NOMO-1 treated with dmso at 0.1 percent for 144 hours (cell line): ENCODE data around the gene AHDC1.

Source experiments
- DNase-seq: peaks from one replicate; lab custom pipeline; 2025; ENCODE audit not compliant: unreplicated experiment; lab: John Stamatoyannopoulos, UW

Gene AHDC1

GRCh38 chr1:27599605-27600497 is 4.1 kb downstream of the AHDC1 start:
- no peak for DNase-seq

- DNase-seq: no peak
Observed at GRCh38 chr1:27598902-27599528, 4.9 kb downstream of the AHDC1 start.

- no peak for DNase-seq
Observed at GRCh38 chr1:27598295-27598687, 5.7 kb downstream of the AHDC1 start.

- no peak for DNase-seq
Observed at GRCh38 chr1:27597516-27598294, 6.2 kb downstream of the AHDC1 start.

GRCh38 chr1:27596986-27597385 is 7.0 kb downstream of the AHDC1 start:
- no peak for DNase-seq

- DNase-seq: no peak
Observed at GRCh38 chr1:27596261-27596660, 7.7 kb downstream of the AHDC1 start.

GRCh38 chr1:27595597-27595996 is 8.3 kb downstream of the AHDC1 start:
- DNase-seq: no peak

- no peak for DNase-seq
Observed at GRCh38 chr1:27594564-27595510, 9.1 kb downstream of the AHDC1 start.

GRCh38 chr1:27593678-27594563 is 10.0 kb downstream of the AHDC1 start:
- DNase-seq: no peak

GRCh38 chr1:27592931-27593677 is 10.8 kb downstream of the AHDC1 start:
- DNase-seq: no peak

GRCh38 chr1:27592232-27592930 is 11.6 kb downstream of the AHDC1 start:
- no peak for DNase-seq

GRCh38 chr1:27591622-27592021 is 12.3 kb downstream of the AHDC1 start:
- DNase-seq: no peak

GRCh38 chr1:27590917-27591508 is 12.9 kb downstream of the AHDC1 start:
- no peak for DNase-seq

- DNase-seq: no peak
Observed at GRCh38 chr1:27589841-27590426, 14.0 kb downstream of the AHDC1 start.

GRCh38 chr1:27589441-27589840 is 14.5 kb downstream of the AHDC1 start:
- no peak for DNase-seq

GRCh38 chr1:27588256-27589232 is 15.4 kb downstream of the AHDC1 start:
- DNase-seq: no peak
